ENCODE measurements around the gene STARD7. TPM values are rescaled to one million over a fixed set of nuclear protein-coding genes. Genes with fewer than 3 reads are reported as not detected.

Gene STARD7
- total and polyA plus RNA-seq, 2 donors from 2014 or later = 96.6 to 112 TPM

DNA sequence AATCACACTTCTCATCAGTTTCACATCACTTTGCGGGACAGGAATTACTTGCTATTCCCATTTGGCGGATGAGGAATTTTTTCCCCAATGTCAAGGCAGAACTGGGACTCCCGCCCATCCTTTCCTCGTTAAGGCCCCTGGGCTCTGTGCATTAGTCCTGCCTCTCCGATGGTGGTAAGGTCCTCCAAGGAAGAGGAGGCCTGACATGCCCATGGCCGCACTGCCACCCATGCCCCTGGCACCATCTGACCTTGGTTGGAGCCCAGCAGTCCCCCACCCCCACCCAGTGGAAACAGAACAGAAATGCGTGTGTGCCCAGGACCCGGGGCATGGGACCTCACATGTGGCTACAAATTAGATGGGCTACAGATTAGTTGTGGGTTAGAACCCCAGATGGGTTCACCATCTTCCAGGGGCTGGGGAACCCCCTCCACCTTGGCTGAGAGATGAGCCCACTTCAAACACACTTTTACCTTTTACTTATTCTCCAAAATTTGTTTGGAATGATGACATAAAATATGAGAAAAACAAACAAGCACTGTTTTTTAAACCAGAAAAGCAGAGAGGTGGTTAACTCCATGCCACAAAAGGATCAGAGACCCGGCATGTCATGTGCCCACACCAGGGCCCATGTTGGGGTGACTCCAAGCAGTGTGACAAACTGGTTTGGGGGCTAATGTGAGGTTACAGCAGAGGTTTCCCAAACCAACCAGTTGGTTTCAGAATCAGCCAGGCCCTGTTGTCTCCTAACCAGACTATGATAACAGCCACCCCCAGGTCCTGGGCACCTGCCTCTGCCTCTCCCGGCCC is 52.4 kb downstream of the STARD7 start:
- DNase-seq = peak in 2 of 5 donors; percentile 16 to 46
- Histone ChIP-seq H3K4me3 (ENCODE audit: low read length in 3 of 3) (no peak overlapping the region), H3K9ac (ENCODE audit: low read length in 3 of 3) (no peak overlapping the region), H3K27me3 (ENCODE audit: control insufficient read depth, insufficient read depth, low read length) (no peaks in the 10 kb centered on the region), H3K36me3 (ENCODE audit: control insufficient read depth in 2 of 3, insufficient read depth in 3 of 3, low read length in 3 of 3) (no peaks in the 10 kb centered on the region), H3K9me3 (ENCODE audit: control insufficient read depth in 2 of 3, insufficient read depth in 1 of 3, low read length in 3 of 3) (no peaks in the 10 kb centered on the region), H3K4me1 (ENCODE audit: control insufficient read depth in 2 of 3, insufficient read depth in 2 of 3, low read depth in 1 of 3, low read length in 3 of 3) (no peaks in the 10 kb centered on the region), H3K27ac (ENCODE audit: low read depth in 2 of 2, low read length in 2 of 2) (no peak overlapping the region)
- intact Hi-C loops (cut with DNase I) = no loop called here
- FAIRE-seq = no peak
- TF ChIP-seq CTCF (IDR thresholded peaks at IDR 0.05; ENCODE audit: borderline replicate concordance, extremely low read depth, insufficient read depth) = no peak

- no peaks in the 10 kb centered on the region for H3K27me3 ChIP-seq (ENCODE audit: control insufficient read depth, insufficient read depth, low read length)
- no peak overlapping the region for H3K4me3 ChIP-seq (ENCODE audit: low read length in 3 of 3)
- no peaks in the 10 kb centered on the region for H3K9me3 ChIP-seq (ENCODE audit: control insufficient read depth in 2 of 3, insufficient read depth in 1 of 3, low read length in 3 of 3)
- TF ChIP-seq CTCF (IDR thresholded peaks at IDR 0.05; ENCODE audit: borderline replicate concordance, extremely low read depth, insufficient read depth) = no peak
- no peak overlapping the region for H3K27ac ChIP-seq (ENCODE audit: low read depth in 2 of 2, low read length in 2 of 2)
- DNase-seq = peak in 1 of 5 donors; percentile 35
- intact Hi-C loops (cut with DNase I) = no loop called here
- no peaks in the 10 kb centered on the region for H3K36me3 ChIP-seq (ENCODE audit: control insufficient read depth in 2 of 3, insufficient read depth in 3 of 3, low read length in 3 of 3)
- H3K4me1 ChIP-seq (ENCODE audit: control insufficient read depth in 2 of 3, insufficient read depth in 2 of 3, low read depth in 1 of 3, low read length in 3 of 3) = no peaks in the 10 kb centered on the region
- no peak overlapping the region for H3K9ac ChIP-seq (ENCODE audit: low read length in 3 of 3)
- no peak for FAIRE-seq
Observed at GRCh38 chr2:96154506-96155380, 53.9 kb downstream of the STARD7 start.

DNA sequence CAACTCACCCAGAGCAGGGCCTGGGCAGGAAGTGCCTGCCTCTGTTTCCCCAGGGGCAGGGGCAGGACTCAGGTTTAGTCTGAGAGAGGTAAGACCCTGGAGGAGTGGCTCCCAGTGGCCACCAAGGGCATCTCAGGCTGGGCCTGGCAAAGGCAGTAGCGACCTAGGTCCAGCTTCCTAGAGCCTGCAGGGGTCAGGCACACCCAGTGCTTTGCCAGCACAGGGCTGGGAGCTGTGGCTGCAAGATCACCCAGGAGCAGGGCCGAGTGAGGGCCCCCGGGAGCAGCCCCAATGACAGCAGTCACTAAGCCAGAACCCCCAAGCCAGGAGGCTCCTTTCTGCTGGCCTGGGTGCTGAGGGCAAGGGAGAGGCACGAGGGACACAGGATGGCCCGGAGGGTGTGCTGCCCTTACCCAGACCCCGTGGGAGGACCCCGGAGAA is 54.6 kb downstream of the STARD7 start:
- no peaks in the 10 kb centered on the region for H3K27me3 ChIP-seq (ENCODE audit: control insufficient read depth, insufficient read depth, low read length)
- no peak overlapping the region for H3K27ac ChIP-seq (ENCODE audit: low read depth in 2 of 2, low read length in 2 of 2)
- peak in 1 of 5 donors; percentile 40 for DNase-seq
- no peak overlapping the region for H3K9ac ChIP-seq (ENCODE audit: low read length in 3 of 3)
- no peaks in the 10 kb centered on the region for H3K9me3 ChIP-seq (ENCODE audit: control insufficient read depth in 2 of 3, insufficient read depth in 1 of 3, low read length in 3 of 3)
- TF ChIP-seq CTCF (IDR thresholded peaks at IDR 0.05; ENCODE audit: borderline replicate concordance, extremely low read depth, insufficient read depth) = no peak
- H3K4me1 ChIP-seq (ENCODE audit: control insufficient read depth in 2 of 3, insufficient read depth in 2 of 3, low read depth in 1 of 3, low read length in 3 of 3) = no peaks in the 10 kb centered on the region
- intact Hi-C loops (cut with DNase I) = no loop called here
- no peaks in the 10 kb centered on the region for H3K36me3 ChIP-seq (ENCODE audit: control insufficient read depth in 2 of 3, insufficient read depth in 3 of 3, low read length in 3 of 3)
- FAIRE-seq = no peak
- H3K4me3 ChIP-seq (ENCODE audit: low read length in 3 of 3) = no peak overlapping the region

Data from kidney (tissue), 14 donors.